ENCODE results near the gene PLEKHO2.

DNA sequence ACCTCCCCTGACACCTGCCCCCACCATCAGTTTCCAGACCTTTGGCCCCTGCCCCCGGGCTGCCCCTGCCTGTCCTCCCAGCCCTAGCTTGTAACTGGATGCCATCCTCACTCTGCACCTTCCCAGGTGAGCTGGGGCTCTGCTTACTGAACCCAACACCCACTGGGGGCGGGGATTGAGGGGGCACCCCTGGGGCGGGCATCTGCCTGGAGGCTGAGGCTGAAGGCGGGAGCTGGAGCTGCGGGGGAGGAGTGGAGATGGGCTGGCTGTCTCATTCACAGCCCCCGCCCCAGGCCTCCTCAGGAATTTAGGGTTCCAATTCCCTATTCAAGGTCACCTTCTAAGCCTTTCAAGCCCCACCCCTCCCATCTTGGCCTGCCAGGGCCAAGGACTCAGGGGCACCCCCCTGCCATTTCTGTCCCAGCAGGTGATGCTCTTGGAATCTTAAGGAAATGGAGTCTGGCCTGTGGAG, 33.9 kb upstream of the PLEKHO2 start:
- TF ChIP-seq POLR2A (IDR thresholded peaks at IDR 0.05), result no peak
- TF ChIP-seq, protein P1, sequence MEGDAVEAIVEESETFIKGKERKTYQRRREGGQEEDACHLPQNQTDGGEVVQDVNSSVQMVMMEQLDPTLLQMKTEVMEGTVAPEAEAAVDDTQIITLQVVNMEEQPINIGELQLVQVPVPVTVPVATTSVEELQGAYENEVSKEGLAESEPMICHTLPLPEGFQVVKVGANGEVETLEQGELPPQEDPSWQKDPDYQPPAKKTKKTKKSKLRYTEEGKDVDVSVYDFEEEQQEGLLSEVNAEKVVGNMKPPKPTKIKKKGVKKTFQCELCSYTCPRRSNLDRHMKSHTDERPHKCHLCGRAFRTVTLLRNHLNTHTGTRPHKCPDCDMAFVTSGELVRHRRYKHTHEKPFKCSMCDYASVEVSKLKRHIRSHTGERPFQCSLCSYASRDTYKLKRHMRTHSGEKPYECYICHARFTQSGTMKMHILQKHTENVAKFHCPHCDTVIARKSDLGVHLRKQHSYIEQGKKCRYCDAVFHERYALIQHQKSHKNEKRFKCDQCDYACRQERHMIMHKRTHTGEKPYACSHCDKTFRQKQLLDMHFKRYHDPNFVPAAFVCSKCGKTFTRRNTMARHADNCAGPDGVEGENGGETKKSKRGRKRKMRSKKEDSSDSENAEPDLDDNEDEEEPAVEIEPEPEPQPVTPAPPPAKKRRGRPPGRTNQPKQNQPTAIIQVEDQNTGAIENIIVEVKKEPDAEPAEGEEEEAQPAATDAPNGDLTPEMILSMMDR (IDR thresholded peaks at IDR 0.05), result no peak
